HEK293T (cell line): ENCODE data around the gene CKS1B.

ENCODE experiments used
- CTCF ChIA-PET: fragments of 350-600 bp; formaldehyde crosslinking; extraction: SDS; loops from one replicate; lab custom pipeline; 2021; ENCODE audit warnings: antibody characterized with exemption, inconsistent platforms; lab: Yijun Ruan, JAX
- POLR2A ChIA-PET: fragments of 350-600 bp; formaldehyde crosslinking; extraction: SDS; loops from one replicate; lab custom pipeline; 2020; ENCODE audit warnings: antibody characterized with exemption, inconsistent platforms; lab: Yijun Ruan, JAX
- DNase-seq: peaks from one replicate; pipeline ENCODE4 v3.0.0; 2012; ENCODE audit warnings: mixed read lengths; ENCODE audit errors: extremely low spot score
- ARNT ChIP-seq: fragments of 450-650 bp; IDR thresholded peaks from 2 replicates; pipeline ENCODE4 v1.6.1; 2017; ENCODE audit warnings: mild to moderate bottlenecking
- BHLHE40 ChIP-seq: fragments of 450-650 bp; IDR thresholded peaks from 2 replicates; pipeline ENCODE4 v1.6.1; 2016; ENCODE audit warnings: mild to moderate bottlenecking, moderate library complexity, borderline replicate concordance
- CTBP1 ChIP-seq: fragments of 450-650 bp; IDR thresholded peaks from 2 replicates; pipeline ENCODE4 v1.6.1; 2016; ENCODE audit warnings: borderline replicate concordance
- ELF4 ChIP-seq: fragments of 450-650 bp; IDR thresholded peaks from 2 replicates; pipeline ENCODE4 v1.6.1; 2017; ENCODE audit warnings: antibody characterized with exemption
- FOXA1 ChIP-seq: fragments of 450-650 bp; IDR thresholded peaks from 2 replicates; pipeline ENCODE4 v1.6.1; 2016; ENCODE audit warnings: mild to moderate bottlenecking
- FOXK2 ChIP-seq: fragments of 450-650 bp; IDR thresholded peaks from 2 replicates; pipeline ENCODE4 v1.6.1; 2016; ENCODE audit warnings: mild to moderate bottlenecking
- FOXM1 ChIP-seq: fragments of 450-650 bp; IDR thresholded peaks from 2 replicates; pipeline ENCODE4 v1.6.1; 2017; ENCODE audit warnings: mild to moderate bottlenecking, borderline replicate concordance
- HDGF ChIP-seq: fragments of 450-650 bp; IDR thresholded peaks from 2 replicates; pipeline ENCODE4 v1.6.1; 2017; ENCODE audit warnings: antibody characterized with exemption, borderline replicate concordance
- L3MBTL2 ChIP-seq: fragments of 450-650 bp; conservative IDR thresholded peaks from 2 replicates; pipeline ENCODE4 v1.6.1; 2016; ENCODE audit warnings: mild to moderate bottlenecking
- LEF1 ChIP-seq: fragments of 450-650 bp; IDR thresholded peaks from 2 replicates; pipeline ENCODE4 v1.6.1; 2017; ENCODE audit warnings: mild to moderate bottlenecking, borderline replicate concordance
- NFRKB ChIP-seq: fragments of 450-650 bp; IDR thresholded peaks from 2 replicates; pipeline ENCODE4 v1.6.1; 2016; ENCODE audit warnings: mild to moderate bottlenecking, moderate library complexity
- SP1 ChIP-seq: fragments of 450-650 bp; IDR thresholded peaks from 2 replicates; pipeline ENCODE4 v1.6.1; 2017
- SUZ12 ChIP-seq: fragments of 450-650 bp; IDR thresholded peaks from 2 replicates; pipeline ENCODE4 v1.6.1; 2016; ENCODE audit warnings: mild to moderate bottlenecking
- TARDBP ChIP-seq: fragments of 450-650 bp; IDR thresholded peaks from 2 replicates; pipeline ENCODE4 v1.6.1; 2016
- ZNF384 ChIP-seq: fragments of 450-650 bp; IDR thresholded peaks from 2 replicates; pipeline ENCODE4 v1.6.1; 2016
- TF ChIP-seq, protein P1 (sequence below): fragments of 450-650 bp; IDR thresholded peaks from 2 replicates; pipeline ENCODE4 v1.6.1; 2016

Gene CKS1B

DNA sequence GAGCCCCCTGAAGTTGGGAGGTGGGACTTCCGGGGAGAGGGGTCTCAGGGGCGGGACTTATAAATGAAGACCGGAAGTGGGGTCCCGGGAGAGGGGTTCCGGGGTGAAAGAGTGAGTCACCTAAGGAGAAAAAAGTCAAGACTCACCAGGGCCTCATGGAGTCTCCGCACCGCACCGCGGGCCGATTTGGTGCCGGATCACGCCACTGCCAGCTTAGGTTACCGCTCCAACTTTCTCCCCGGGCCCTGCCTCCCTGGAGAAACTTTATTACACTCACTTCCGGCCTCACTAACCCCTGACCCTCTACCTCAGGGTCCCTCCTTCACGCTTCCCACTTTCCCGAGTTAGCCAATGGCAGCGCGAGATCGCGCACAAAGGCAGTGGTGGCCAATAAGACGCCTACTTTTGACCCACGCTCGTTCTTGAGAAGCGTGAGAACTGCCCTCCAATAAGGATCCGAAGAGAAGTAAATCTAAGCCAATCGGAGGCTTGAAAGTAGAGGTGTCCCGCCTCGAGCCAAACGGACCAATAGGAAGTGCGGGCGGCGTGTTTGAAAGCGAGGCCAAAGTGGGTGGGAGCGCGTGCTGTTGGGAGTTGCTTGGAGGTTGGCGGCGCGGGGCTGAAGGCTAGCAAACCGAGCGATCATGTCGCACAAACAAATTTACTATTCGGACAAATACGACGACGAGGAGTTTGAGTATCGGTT is at the start of gene CKS1B:
Gene CKS1B (plus strand): TSS at position 580 of the 706 bp plus-strand sequence. CDS start 65 bp downstream, at position 645.
- CTCF ChIA-PET = interaction anchor here (0.8 to 2.3 kb wide), 5 partner anchors 21 to 414 kb away, joined by 3 to 8 read pairs (median 5); no protein-coding TSS in a partner anchor
- peak; percentile 94 for DNase-seq
- POLR2A ChIA-PET = interaction anchor here (0.7 to 6.6 kb wide), 17 partner anchors 9 to 198 kb away, joined by 3 to 59 read pairs (median 5); partner anchors contain the start of genes ADAM15, FLAD1, KCNN3 and LENEP
- TF ChIP-seq ARNT = no peak
- no peak for TF ChIP-seq CTBP1
- TF ChIP-seq SP1 = no peak
- peak; percentile 85; the same call in 1 of the 2 replicates for TF ChIP-seq FOXM1
- no peak for TF ChIP-seq TARDBP
- peak; percentile 84 for TF ChIP-seq ELF4
- TF ChIP-seq ZNF384 = no peak
- TF ChIP-seq LEF1 = no peak
- peak; percentile 99 for TF ChIP-seq L3MBTL2
- TF ChIP-seq, protein P1, sequence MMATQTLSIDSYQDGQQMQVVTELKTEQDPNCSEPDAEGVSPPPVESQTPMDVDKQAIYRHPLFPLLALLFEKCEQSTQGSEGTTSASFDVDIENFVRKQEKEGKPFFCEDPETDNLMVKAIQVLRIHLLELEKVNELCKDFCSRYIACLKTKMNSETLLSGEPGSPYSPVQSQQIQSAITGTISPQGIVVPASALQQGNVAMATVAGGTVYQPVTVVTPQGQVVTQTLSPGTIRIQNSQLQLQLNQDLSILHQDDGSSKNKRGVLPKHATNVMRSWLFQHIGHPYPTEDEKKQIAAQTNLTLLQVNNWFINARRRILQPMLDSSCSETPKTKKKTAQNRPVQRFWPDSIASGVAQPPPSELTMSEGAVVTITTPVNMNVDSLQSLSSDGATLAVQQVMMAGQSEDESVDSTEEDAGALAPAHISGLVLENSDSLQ = peak; percentile 86

DNA sequence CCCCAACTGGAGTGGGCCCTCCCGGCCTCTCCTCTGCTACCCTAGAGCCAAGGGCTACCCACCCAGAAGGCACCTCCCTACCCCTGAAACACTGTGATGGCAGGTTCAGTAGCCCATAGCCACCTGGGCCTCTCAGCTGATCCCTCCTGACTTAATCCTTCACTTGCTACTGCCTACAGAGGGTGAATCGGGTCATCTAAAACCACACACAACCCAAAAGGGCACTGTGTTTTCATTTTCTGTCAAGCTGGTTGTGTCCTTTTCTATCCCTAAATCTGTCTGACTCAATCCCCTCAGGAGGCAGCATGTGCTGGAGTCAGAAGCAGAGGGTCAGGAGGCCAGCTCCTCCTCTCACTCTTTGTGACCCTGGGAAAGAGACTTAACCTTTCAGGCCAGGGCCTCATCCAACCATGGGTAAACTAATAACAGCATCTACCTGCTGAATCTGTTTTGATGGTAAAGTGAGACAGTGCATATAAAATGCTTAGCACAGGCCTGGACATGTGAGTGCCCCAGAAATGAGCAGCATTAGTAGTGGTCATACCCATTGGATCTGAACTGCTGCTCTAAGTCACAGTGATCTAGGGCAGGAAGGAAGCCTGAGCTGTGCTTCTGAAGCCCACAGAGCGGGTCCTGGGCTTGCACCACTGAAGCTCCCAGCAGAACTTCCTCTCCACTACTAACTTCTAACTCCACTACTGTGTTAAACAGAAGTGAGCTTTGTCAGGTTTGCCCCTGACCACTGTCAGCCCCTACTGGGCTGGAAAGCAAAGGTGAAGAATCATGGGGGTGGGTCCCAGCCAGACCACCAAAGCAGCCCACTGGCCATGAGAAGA is 48.9 kb upstream of the CKS1B start:
- ChIA-PET POLR2A (interaction anchor here (0.5 to 3.3 kb wide), 2 partner anchors 11 to 39 kb away, joined by 3 to 11 read pairs; partner anchors contain the start of gene PMVK), CTCF (interaction anchor here (0.7 kb wide), 1 partner anchor 18 kb away, joined by 3 read pairs; no protein-coding TSS in a partner anchor)
- DNase-seq = no peak
- TF ChIP-seq FOXM1 (no peak), L3MBTL2 (no peak), ZNF384 (no peak), HDGF (no peak), SP1 (no peak), TARDBP (no peak)

DNA sequence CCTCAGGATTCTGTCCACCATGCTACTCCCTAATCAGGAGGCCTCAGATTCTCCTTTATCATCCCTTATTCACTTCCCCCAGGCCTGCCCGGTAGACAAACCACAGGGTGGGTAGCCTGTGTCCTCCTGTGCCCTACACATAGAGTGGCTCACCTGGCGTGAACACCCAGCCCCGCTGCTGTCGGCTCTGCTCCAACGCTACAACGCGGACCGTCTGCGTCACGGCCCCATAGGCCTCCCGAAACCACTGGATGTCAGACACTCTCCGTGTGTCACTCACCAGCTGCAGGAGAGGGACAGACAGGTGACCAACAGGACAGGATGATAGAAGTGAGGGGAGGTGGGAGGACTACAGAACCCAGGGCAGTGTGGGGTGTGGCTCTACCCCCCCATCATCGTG is 48.3 kb upstream of the CKS1B start:
- DNase-seq = no peak
- TF ChIP-seq CTBP1 = no peak
- TF ChIP-seq FOXK2 = no peak
- TF ChIP-seq HDGF = no peak
- TF ChIP-seq NFRKB = no peak
- no peak for TF ChIP-seq FOXM1
- no peak for TF ChIP-seq ZNF384
- no peak for TF ChIP-seq LEF1
- TF ChIP-seq ARNT = no peak
- TF ChIP-seq SP1 = no peak
- TF ChIP-seq FOXA1 = no peak
- no peak for TF ChIP-seq L3MBTL2
- TF ChIP-seq ELF4 = no peak
- no peak for TF ChIP-seq SUZ12
- TF ChIP-seq, protein P1 = no peak
- TF ChIP-seq TARDBP = no peak
- TF ChIP-seq BHLHE40 = no peak
- ChIA-PET CTCF (no interaction called here), POLR2A (interaction anchor here (3.3 kb wide), 1 partner anchor 10 kb away, joined by 11 read pairs; the partner anchor contains the start of gene PMVK)

DNA sequence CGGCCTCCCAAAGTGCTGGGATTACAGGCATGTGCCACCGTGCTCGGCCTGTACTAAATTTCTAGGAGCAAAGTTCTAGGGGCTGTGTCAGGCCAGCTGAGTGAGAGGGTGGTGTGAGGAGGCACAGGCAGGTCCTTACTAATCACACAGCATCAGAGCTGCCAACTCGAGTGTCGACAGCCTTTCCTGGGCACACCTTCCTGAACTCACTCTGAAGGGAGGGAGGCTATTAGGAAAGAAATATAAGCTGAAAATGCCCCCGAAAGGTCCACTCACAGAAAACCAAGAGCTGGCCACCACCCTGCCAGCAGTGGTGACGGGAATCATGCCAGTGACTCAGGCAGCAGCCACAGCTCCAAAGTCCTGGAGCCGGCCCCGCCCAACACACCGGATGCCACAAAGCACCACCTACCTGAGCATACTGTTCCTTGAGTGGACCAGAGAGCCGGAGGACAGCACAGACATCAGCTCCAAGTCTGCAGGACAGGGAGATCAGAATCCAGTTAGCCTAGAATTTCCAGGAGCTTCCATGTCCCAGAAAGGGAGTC is 42.5 kb upstream of the CKS1B start:
- ChIA-PET POLR2A (no interaction called here), CTCF (no interaction called here)
- DNase-seq = no peak
- TF ChIP-seq HDGF (no peak), SP1 (no peak), FOXM1 (no peak), ELF4 (no peak), ARNT (no peak), LEF1 (no peak), SUZ12 (no peak)

DNA sequence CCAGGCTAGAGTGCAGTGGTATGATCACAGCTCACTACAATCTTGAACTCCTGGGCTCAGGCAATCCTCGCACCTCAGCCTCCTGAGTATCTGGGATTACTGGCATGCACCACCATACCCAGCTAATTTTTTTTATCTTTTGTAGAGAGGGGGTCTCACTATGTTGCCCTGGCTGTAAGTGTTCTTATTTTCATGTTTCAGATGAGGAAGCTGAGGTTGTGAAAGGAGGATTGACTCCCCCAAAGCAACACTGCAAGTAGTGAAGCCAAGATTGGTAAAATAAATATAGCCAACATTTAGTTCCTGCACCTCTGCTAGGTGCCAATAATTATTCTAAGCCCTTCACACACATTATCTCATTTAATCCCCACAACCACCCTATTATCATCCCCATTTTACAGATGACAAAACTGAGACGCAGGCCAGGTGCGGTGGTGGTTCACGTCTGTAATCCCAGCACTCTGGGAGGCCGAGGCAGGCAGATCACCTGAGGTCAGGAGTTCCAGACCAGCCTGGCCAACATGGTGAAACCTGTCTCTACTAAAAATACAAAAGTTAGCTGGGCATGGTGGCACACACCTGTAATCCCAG is 40.0 kb upstream of the CKS1B start:
- no peak for DNase-seq
- TF ChIP-seq L3MBTL2 = no peak
- TF ChIP-seq ARNT = no peak
- TF ChIP-seq BHLHE40 = no peak
- ChIA-PET POLR2A (no interaction called here), CTCF (interaction anchor here (0.6 to 0.7 kb wide), 2 partner anchors 10 to 14 kb away, joined by 3 read pairs; no protein-coding TSS in a partner anchor)
